Right lobe of liver (tissue), 4 donors: ENCODE measurements around the gene SETDB1.

Source experiments
- CTCF ChIP-seq, 4 donors: fragments of 200-600 bp in 3 of 4; fragments of 450-650 bp in 1 of 4; IDR thresholded peaks; one replicate each; pipeline versions ENCODE4 v1.5.1 to v1.8.0; 2016 to 2022; ENCODE audit warnings: antibody characterized with exemption in 4 of 4, mild to moderate bottlenecking in 2 of 4
- POLR2A ChIP-seq: fragments of 450-650 bp; IDR thresholded peaks from one replicate; pipeline ENCODE4 v1.6.1; 2017; ENCODE audit warnings: antibody characterized with exemption, mild to moderate bottlenecking
- donor health status: DM: no; HTN: no; CAD: no.
- donor health status: DM: no; HTN: no; CAD: no.
- donor health status: DM: no; HTN: yes; CAD: no.

DNA sequence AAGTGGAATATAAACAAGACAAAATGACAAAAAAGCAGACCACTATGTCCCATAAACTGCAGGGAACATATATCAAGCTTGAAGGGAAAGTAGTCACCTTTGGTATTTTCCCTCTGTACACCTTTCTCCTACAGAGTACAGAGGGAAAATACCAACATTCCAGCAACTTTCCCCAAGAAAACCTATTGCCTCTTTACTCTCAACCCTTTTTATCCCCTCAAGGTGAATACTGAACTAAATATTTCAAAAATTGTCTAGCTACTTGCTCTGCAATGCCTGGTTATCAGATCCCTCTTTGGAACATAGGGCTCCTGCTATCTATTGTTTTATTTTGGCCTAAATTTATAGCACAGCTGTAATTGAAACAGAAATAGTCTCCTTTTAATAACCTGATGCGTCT lies 23.4 kb upstream of the SETDB1 start:
- TF ChIP-seq POLR2A = no peak
- no peak for TF ChIP-seq CTCF (IDR thresholded peaks at IDR 0.05)
